Gastrocnemius medialis (tissue), 4 donors: ENCODE measurements around the gene INPP4B. TPM values are rescaled to one million over a fixed set of nuclear protein-coding genes. Genes with fewer than 3 reads are reported as not detected.

Source experiments
- ATAC-seq, 2 donors: fragments of 150-250 bp; one replicate each; pipeline ENCODE4 v1.9.1; 2016
- DNase-seq, 2 donors: peaks; one replicate each; pipeline ENCODE4 v3.0.0-alpha.2; 2019
- H3K27ac ChIP-seq, 4 donors: fragments of 200-600 bp; sonication (generic); 1 replicate in 1 of 4; 2 replicates in 3 of 4; pipeline ENCODE4 v1.5.1; 2016 to 2018; ENCODE audit warnings: mild to moderate bottlenecking in 2 of 4, moderate library complexity in 1 of 4
- H3K27me3 ChIP-seq, 3 donors: fragments of 200-600 bp; sonication (generic) in 2 of 3; 1 replicate in 1 of 3; 2 replicates in 2 of 3; pipeline versions ENCODE4 v1.5.1 to v1.6.0; 2016 to 2019; ENCODE audit warnings: mild to moderate bottlenecking in 1 of 3, moderate library complexity in 1 of 3
- H3K36me3 ChIP-seq, 2 donors: fragments of 200-600 bp; sonication (generic) in 1 of 2; one replicate each; pipeline ENCODE4 v1.5.1; 2017 to 2018
- H3K4me1 ChIP-seq, 2 donors: fragments of 200-600 bp; sonication (generic) in 1 of 2; one replicate each; pipeline ENCODE4 v1.5.1; 2016 to 2017; ENCODE audit warnings: mild to moderate bottlenecking in 2 of 2
- H3K4me3 ChIP-seq, 4 donors: fragments of 200-600 bp; sonication (generic) in 3 of 4; 1 replicate in 1 of 4; 2 replicates in 3 of 4; pipeline ENCODE4 v1.5.1; 2016 to 2019; ENCODE audit warnings: mild to moderate bottlenecking in 2 of 4
- H3K9me3 ChIP-seq, 3 donors: fragments of 200-600 bp; sonication (generic) in 2 of 3; 1 replicate in 1 of 3; 2 replicates in 2 of 3; pipeline ENCODE4 v1.5.1; 2016 to 2019
- CTCF ChIP-seq, 5 experiments: fragments of 450-650 bp in 3 of 5; fragments of 200-600 bp in 2 of 5; sonication (generic) in 2 of 5; IDR thresholded peaks in 4 of 5; conservative IDR thresholded peaks in 1 of 5; 1 replicate in 4 of 5; 2 replicates in 1 of 5; pipeline ENCODE4 v1.5.1; 2016 to 2019; ENCODE audit warnings: antibody characterized with exemption in 5 of 5, mild to moderate bottlenecking in 3 of 5, moderate library complexity in 3 of 5
- POLR2A ChIP-seq, 2 donors: fragments of 450-650 bp; IDR thresholded peaks; one replicate each; pipeline ENCODE4 v1.6.1; 2017; ENCODE audit warnings: antibody characterized with exemption in 2 of 2, mild to moderate bottlenecking in 2 of 2, moderate library complexity in 2 of 2
- in situ Hi-C, 4 donors: fragments of 200-750 bp; cut with MboI; loops; one replicate each; pipeline versions ENCODE4 v1.15.0 to v1.8.0; 2017; ENCODE audit warnings: low sequenced_read_pairs in 4 of 4
- intact Hi-C: fragments of 100-400 bp; cut with DNase I; formaldehyde crosslinking; loops from one replicate; pipeline ENCODE4 v1.15.1; 2023; ENCODE audit warnings: low total_unique reads
- total RNA-seq, 4 donors: library from RNA; depleted of rRNA; stranded (reverse); fragments of >200 nt; gene quantifications; one replicate each; pipeline versions ENCODE4 v1.1.0 to v1.2.3, GENCODE V29; 2016

Gene INPP4B
- 10 to 100 TPM in 1 of 4 donors, 1 to 10 TPM in 3; 7.5 to 23.6 (median 9.1) TPM for total RNA-seq

GRCh38 chr4:142846108-142846728, at the start of gene INPP4B:
TSS of gene INPP4B (minus strand) at chr4:142846301.
- no peaks in the 10 kb centered on the region for H3K27me3 ChIP-seq
- peak within 1 kb of the TSS; percentile 79 to 85 (median 84) for H3K27ac ChIP-seq
- peaks cover 4 to 8% of the 10 kb centered on the region in 2 donors for H3K4me1 ChIP-seq
- in situ Hi-C loops, result loop anchor here (10.0 to 25.0 kb wide), 5 partner anchors 484 to 734 kb away; no protein-coding TSS in a partner anchor
- peak within 1 kb of the TSS; percentile 83 to 89 (median 84) for H3K4me3 ChIP-seq
- ATAC-seq, result peak; percentile 87 to 89
- no peaks in the 10 kb centered on the region for H3K9me3 ChIP-seq
- intact Hi-C loops, result loop anchor here (2.0 to 10.0 kb wide), 6 partner anchors 29 to 1701 kb away; no protein-coding TSS in a partner anchor
- TF ChIP-seq POLR2A (IDR thresholded peaks at IDR 0.05), result peak; percentile 59 to 67
- peak in 1 of 5 experiments; percentile 13 for TF ChIP-seq CTCF (IDR thresholded peaks at IDR 0.05 in 4 of 5, conservative IDR thresholded peaks at IDR 0.05 in 1 of 5)
- DNase-seq, result peak; percentile 18 to 63
- no peaks in the 10 kb centered on the region for H3K36me3 ChIP-seq

- intact Hi-C loops, result no loop called here
- ATAC-seq, result no peak
- no peaks in the 10 kb centered on the region for H3K36me3 ChIP-seq
- H3K9me3 ChIP-seq, result no peaks in the 10 kb centered on the region
- in situ Hi-C loops, result no loop called here
- no peaks in the 10 kb centered on the region for H3K27me3 ChIP-seq
- H3K27ac ChIP-seq, result no peak overlapping the region
- H3K4me1 ChIP-seq, result no peaks in the 10 kb centered on the region
- H3K4me3 ChIP-seq, result no peak overlapping the region
- DNase-seq, result no peak
- no peak for TF ChIP-seq CTCF (IDR thresholded peaks at IDR 0.05 in 4 of 5, conservative IDR thresholded peaks at IDR 0.05 in 1 of 5)
- TF ChIP-seq POLR2A (IDR thresholded peaks at IDR 0.05), result no peak
Observed at GRCh38 chr4:142893012-142893411, 46.9 kb upstream of the INPP4B start.

- H3K27ac ChIP-seq, result no peak overlapping the region
- H3K4me3 ChIP-seq, result no peak overlapping the region
- ATAC-seq, result no peak
- no peaks in the 10 kb centered on the region for H3K27me3 ChIP-seq
- intact Hi-C loops (no loop called here), in situ Hi-C loops (no loop called here)
- H3K9me3 ChIP-seq, result no peaks in the 10 kb centered on the region
- TF ChIP-seq CTCF (IDR thresholded peaks at IDR 0.05 in 4 of 5, conservative IDR thresholded peaks at IDR 0.05 in 1 of 5), result no peak
- no peak for TF ChIP-seq POLR2A (IDR thresholded peaks at IDR 0.05)
- DNase-seq, result no peak
- no peaks in the 10 kb centered on the region for H3K36me3 ChIP-seq
- no peaks in the 10 kb centered on the region for H3K4me1 ChIP-seq
Observed at GRCh38 chr4:142886566-142886965, 40.5 kb upstream of the INPP4B start.

GRCh38 chr4:142883040-142883832, 37.1 kb upstream of the INPP4B start:
- H3K4me1 ChIP-seq, result no peaks in the 10 kb centered on the region
- peak in 1 of 2 donors; percentile 51 for ATAC-seq
- in situ Hi-C loops (no loop called here), intact Hi-C loops (loop anchor here (5.0 kb wide), 1 partner anchor 144 kb away; no protein-coding TSS in a partner anchor)
- H3K27me3 ChIP-seq, result no peaks in the 10 kb centered on the region
- H3K4me3 ChIP-seq, result no peak overlapping the region
- TF ChIP-seq POLR2A (IDR thresholded peaks at IDR 0.05) (no peak), CTCF (IDR thresholded peaks at IDR 0.05 in 4 of 5, conservative IDR thresholded peaks at IDR 0.05 in 1 of 5) (peak in 3 of 5 experiments; percentile 16 to 42 (median 42))
- no peak overlapping the region for H3K27ac ChIP-seq
- H3K9me3 ChIP-seq, result no peaks in the 10 kb centered on the region
- no peak for DNase-seq
- no peaks in the 10 kb centered on the region for H3K36me3 ChIP-seq
